ENCODE data around the gene PDPK1.
A peak's percentile ranks its signal among the peaks of the same experiment; 100 is the strongest.

PDPK1 gene

DNA sequence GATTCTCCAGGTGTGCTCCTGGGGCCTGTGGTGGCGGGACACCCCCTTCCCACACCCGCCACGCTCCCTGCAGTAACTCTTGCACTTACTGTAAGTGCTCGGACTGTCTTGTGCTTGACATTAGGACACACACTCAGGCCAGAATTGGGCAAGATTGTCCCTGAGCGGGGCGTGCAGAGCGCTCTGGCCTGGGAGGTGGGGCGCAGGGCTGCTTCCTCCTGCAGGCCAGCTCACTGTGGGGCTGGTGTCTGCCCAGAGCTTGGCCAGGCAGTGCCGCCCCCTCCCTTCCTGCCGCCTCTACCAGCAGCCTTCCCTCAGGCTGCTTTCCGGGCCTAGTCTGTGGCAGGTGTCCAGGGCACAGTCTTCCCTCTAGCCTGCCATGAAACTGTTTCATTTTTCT is 30.2 kb upstream of the PDPK1 start:
- ATAC-seq = no peak

GRCh38 chr16:2508722-2509400 is 29.0 kb upstream of the PDPK1 start:
- ATAC-seq = no peak

GRCh38 chr16:2511128-2511800 is 26.6 kb upstream of the PDPK1 start:
- ATAC-seq = no peak

DNA sequence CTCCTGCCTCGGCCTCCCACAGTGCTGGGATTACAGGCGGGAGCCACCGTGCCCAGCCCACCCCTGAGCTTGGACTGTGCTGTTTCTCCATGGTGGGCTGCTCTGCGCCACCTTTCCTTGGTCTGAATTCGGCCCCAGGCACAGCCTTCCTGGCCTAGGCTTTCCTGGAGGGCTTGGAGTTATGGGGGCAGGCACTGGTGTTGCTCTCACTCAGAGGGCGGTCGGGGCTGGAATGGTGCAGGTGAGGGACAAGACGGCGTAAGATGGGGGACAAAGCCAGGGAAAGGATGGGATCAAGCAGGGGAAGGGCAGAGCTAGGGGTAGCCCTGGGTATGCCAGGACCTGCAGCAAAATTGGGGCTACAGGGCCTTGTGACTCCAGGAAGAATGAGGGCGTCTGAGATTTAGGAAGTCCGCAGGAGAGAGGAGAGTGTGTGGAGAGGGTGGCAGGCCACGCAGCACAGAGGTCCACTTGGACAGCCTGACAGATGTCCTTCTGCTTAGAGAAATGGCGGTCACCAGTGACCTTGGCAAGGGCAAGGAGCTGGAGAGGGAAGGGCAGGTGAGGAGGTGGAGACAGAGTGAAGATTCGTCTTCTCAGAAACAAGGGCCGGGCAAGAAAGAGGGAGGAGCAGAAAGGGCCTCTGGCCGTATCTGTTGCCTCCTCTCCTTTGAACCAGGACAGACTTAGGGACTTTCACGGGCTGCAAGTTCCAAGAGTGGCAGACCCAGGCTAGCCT is 25.7 kb upstream of the PDPK1 start:
- no peak for ATAC-seq

DNA sequence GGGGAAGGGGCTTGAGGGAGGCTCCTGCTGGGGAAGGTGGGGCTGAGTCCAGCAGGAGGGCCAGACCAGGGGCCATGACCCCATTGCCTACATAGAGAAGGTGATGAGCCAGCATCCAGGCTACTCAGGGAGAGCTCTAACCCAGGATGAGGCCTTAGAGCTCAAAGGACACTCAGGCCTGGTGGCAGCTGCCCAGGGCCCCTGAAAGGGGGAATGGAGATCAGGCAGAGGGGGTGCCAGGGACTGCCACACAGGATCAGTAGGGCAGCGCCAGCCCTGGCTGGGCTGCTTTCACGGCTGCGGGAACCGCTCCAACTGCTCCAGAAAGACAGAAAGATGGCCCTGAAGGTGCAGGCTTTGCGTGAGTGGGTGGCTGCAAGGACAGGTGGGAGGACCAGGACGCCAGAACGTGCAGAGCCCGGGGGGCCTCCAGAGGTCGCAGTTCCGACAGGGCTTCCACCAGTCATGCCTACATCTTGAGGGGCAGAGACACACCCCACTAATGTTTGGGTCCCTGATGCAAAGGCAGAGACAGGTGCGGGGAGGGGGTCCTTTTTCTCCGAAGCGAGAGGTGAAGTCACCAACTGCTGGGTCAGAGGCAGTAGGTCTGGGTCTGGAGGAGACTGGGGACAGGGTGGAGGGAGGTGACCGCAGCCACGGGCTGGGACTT is 25.0 kb upstream of the PDPK1 start:
- no peak for ATAC-seq

GRCh38 chr16:2513405-2514332 is 24.2 kb upstream of the PDPK1 start, which contains the start of gene ATP6V0C:
TSS of gene ATP6V0C (plus strand) at chr16:2513952. CDS start at chr16:2514104, 152 bp downstream.
- peak; percentile 86 to 89 for ATAC-seq

DNA sequence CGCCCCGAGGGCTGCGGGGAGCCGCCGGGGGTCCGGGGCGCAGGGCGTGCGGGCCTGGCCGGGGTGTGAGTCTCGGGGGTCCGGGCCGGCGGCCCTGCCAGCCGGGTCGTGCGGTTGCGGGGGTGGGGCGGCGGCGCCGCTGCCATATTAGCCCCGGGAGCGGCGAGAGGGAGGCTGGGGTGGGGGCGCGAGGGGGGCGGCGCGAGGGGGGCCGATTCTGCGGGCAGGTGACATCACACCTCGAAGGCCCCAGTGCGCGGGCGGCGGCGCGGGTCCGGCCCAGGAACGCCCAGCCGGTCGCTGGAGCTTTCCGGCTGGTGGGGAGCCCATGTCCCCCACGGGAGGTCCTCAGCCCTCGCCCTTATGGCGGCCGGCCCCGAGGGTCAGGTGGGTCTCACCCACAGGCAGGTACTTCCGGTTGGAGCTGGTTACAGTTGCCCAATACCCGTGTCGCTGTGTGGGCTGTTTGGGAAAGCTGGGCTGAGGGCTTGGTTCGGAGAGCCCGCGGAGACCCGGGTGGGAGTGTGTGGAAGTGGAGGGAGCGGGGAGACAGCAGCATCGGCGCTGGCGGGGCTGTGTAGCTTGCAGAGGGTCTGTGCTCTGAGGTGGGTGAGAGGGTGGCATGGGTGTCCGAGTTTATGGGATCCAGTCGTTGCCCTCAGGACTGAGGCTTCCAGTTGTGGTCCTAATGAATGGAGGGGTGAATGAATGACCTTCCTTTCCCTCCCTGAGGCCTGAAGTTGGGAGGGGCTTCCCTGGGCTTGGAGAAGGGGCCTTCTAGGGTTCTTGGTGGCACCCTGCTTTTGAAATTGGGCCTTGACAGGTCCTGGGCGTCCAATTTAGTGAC is 23.3 kb upstream of the PDPK1 start:
- ATAC-seq = no peak

GRCh38 chr16:2515180-2515851 is 22.5 kb upstream of the PDPK1 start:
- no peak for ATAC-seq

- no peak for ATAC-seq
These were observed 21.2 kb upstream of the PDPK1 start for GRCh38 chr16:2516391-2517240.

GRCh38 chr16:2517954-2518605 is 19.7 kb upstream of the PDPK1 start:
- ATAC-seq = no peak

GRCh38 chr16:2518823-2519710 is 18.8 kb upstream of the PDPK1 start:
- no peak for ATAC-seq

DNA sequence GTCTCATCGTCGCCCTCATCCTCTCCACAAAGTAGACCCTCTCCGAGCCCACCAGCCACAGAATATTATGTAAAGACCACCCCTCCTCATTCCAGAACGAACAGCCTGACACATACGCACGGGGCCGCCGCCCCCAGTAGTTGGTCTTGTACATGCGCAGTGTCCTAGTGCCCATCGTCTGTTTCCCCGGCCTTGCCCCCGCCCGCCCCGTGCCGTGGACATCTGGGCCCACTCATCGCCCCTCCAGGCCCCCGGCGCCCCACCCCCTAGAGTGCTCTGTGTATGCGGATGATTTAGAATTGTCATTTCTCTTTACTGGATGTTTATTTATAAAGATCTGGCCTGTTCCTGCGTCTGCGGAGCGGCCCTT is 18.1 kb upstream of the PDPK1 start:
- ATAC-seq = no peak

DNA sequence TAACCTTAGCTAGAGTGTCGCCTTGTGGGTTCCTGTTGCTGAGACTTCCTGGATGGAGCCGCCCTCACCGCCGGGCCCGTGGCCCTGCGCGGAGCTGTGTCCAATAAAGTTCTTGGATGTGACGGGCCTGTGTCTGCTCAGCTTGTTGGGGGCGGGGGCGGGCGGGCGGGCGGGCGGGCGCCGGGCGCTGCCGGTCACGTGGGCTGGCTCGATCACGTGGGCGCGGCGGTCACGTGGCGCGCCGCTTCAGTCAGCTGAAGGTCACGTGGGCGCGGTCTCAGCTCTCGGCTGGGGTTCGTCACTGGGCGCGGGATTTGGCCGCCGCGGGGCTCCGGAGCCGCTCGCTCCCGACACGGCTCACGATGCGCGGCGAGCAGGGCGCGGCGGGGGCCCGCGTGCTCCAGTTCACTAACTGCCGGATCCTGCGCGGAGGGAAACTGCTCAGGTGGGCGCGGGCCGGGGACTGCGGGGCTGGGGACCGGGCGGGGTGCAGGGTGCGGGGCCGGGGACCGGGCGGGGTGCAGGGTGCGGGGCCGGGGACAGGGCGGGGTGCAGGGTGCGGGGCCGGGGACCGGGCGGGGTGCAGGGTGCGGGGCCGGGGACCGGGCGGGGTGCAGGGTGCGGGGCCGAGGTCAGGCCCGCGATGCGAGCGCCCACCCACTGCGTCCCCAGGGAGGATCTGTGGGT is 17.6 kb upstream of the PDPK1 start, which contains the start of gene AMDHD2:
Gene AMDHD2, plus strand, starts transcription at position 275 of the 687 bp plus-strand sequence. Its CDS starts 88 bp downstream, at position 363.
- peak; percentile 73 to 79 for ATAC-seq

- peak; percentile 53 to 54 for ATAC-seq
These were observed 16.9 kb upstream of the PDPK1 start for GRCh38 chr16:2520784-2521531.

- no peak for ATAC-seq
These were observed 14.0 kb upstream of the PDPK1 start for GRCh38 chr16:2523801-2524231.

- no peak for ATAC-seq
These were observed 13.4 kb upstream of the PDPK1 start for GRCh38 chr16:2524339-2524938.
